Neural progenitor cell (in vitro differentiated cells): ENCODE results near the gene LCE1C. TPM values are rescaled to one million over a fixed set of nuclear protein-coding genes. Genes with fewer than 3 reads are reported as not detected.

Experiments used
- DNase-seq: peaks from one replicate; pipeline ENCODE4 v3.0.0-alpha.2; 2016; ENCODE audit warnings: low spot score
- H2AFZ ChIP-seq: fragments of 200-600 bp; sonication (generic); replicated peaks from 2 replicates; pipeline ENCODE4 v1.6.1; 2016; ENCODE audit warnings: antibody characterized with exemption
- H3F3A ChIP-seq: fragments of 200-600 bp; sonication (generic); 2 replicates; pipeline ENCODE4 v1.6.1; 2016; ENCODE audit warnings: antibody characterized with exemption, low read depth
- H3K27ac ChIP-seq: fragments of 200-600 bp; sonication (generic); 2 replicates; pipeline ENCODE4 v1.5.1; 2016; ENCODE audit warnings: mild to moderate bottlenecking
- H3K27me3 ChIP-seq: fragments of 200-600 bp; sonication (generic); 2 replicates; pipeline ENCODE4 v1.6.1; 2016; ENCODE audit warnings: mild to moderate bottlenecking, moderate library complexity
- H3K36me3 ChIP-seq: fragments of 200-600 bp; sonication (generic); 2 replicates; pipeline ENCODE4 v1.5.1; 2016
- H3K4me1 ChIP-seq: fragments of 200-600 bp; sonication (generic); 2 replicates; pipeline ENCODE4 v1.6.1; 2016; ENCODE audit warnings: mixed run types
- H3K4me2 ChIP-seq: fragments of 200-600 bp; sonication (generic); 2 replicates; pipeline ENCODE4 v1.6.1; 2016
- H3K4me3 ChIP-seq: fragments of 200-600 bp; sonication (generic); 2 replicates; pipeline ENCODE4 v1.5.1; 2016
- H3K79me2 ChIP-seq: fragments of 200-600 bp; sonication (generic); 2 replicates; pipeline ENCODE4 v1.6.1; 2016; ENCODE audit warnings: low read depth
- H3K9ac ChIP-seq: fragments of 200-600 bp; sonication (generic); 2 replicates; pipeline ENCODE4 v1.6.1; 2016
- H3K9me3 ChIP-seq: fragments of 200-600 bp; sonication (generic); 2 replicates; pipeline ENCODE4 v1.5.1; 2016; ENCODE audit warnings: low read depth
- H4K20me1 ChIP-seq: fragments of 200-600 bp; sonication (generic); 2 replicates; pipeline ENCODE4 v1.6.1; 2016; ENCODE audit warnings: low read depth
- H3K27ac Mint-ChIP-seq: 3 replicates; pipeline ENCODE4 v1.8.0; 2021; ENCODE audit warnings: mixed read lengths
- H3K27me3 Mint-ChIP-seq: 2 replicates; pipeline ENCODE4 v1.8.0; 2022; ENCODE audit warnings: low read depth, mild to moderate bottlenecking, inconsistent platforms, moderate library complexity, mixed read lengths; ENCODE audit not compliant: insufficient read depth
- H3K36me3 Mint-ChIP-seq: 3 replicates; pipeline ENCODE4 v1.8.0; 2021; ENCODE audit warnings: mixed read lengths
- H3K4me1 Mint-ChIP-seq: 3 replicates; pipeline ENCODE4 v1.8.0; 2021; ENCODE audit warnings: mixed read lengths
- H3K4me3 Mint-ChIP-seq: 3 replicates; pipeline ENCODE4 v1.8.0; 2021; ENCODE audit warnings: mild to moderate bottlenecking, moderate library complexity, mixed read lengths
- H3K9me3 Mint-ChIP-seq: 3 replicates; pipeline ENCODE4 v1.8.0; 2020; ENCODE audit warnings: mixed read lengths
- EZH2 ChIP-seq: fragments of 200-600 bp; sonication (generic); IDR thresholded peaks from 2 replicates; pipeline ENCODE4 v1.6.1; 2017; ENCODE audit warnings: antibody characterized with exemption, mild to moderate bottlenecking, moderate library complexity
- EZH2phosphoT487 ChIP-seq: fragments of 200-600 bp; sonication (generic); IDR thresholded peaks from 2 replicates; pipeline ENCODE4 v1.6.1; 2017; ENCODE audit warnings: antibody characterized with exemption
- total RNA-seq: library from RNA; depleted of rRNA; stranded (reverse); fragments of >200 nt; gene quantifications from 2 replicates; pipeline ENCODE4 v1.2.3, GENCODE V29; 2015; ENCODE audit warnings: low replicate concordance
- TF ChIP-seq, protein P1 (sequence below): fragments of 200-600 bp; sonication (generic); IDR thresholded peaks from 2 replicates; pipeline ENCODE4 v1.5.1; 2017; ENCODE audit warnings: antibody characterized with exemption, mild to moderate bottlenecking

Gene LCE1C
- total RNA-seq, 1 donor from 2014 or later: not detected

DNA sequence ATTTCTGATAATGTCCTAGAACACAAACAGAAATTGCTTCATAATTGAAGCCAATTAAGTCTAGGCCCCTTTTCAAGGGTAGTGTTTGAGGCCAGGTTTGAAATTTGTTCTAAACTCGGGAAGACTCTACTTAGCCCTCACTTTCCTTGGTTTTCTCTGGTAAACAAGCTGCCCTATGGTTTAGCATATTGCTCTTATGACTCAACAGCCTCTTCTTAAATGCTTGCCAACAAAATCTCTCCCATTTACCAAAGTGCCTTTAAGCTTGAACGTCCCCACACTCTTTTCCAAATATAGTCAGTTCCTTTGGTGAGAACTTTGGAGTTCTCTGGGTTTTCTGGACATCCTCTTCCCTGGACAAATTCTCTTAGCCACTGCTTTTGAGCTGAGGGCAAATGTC lies 30.4 kb upstream of the LCE1C start:
- H3K4me1 ChIP-seq: no peaks in the 10 kb centered on the region
- no peak overlapping the region for H3K4me3 ChIP-seq
- no peaks in the 10 kb centered on the region for H4K20me1 ChIP-seq
- Mint-ChIP-seq H3K4me3 (no peak overlapping the region), H3K36me3 (no peaks in the 10 kb centered on the region), H3K4me1 (no peaks in the 10 kb centered on the region), H3K9me3 (peaks cover 6% of the 10 kb centered on the region), H3K27ac (no peak overlapping the region), H3K27me3 (no peaks in the 10 kb centered on the region)
- H3K79me2 ChIP-seq: no peaks in the 10 kb centered on the region
- H3K36me3 ChIP-seq: no peaks in the 10 kb centered on the region
- no peaks in the 10 kb centered on the region for H3F3A ChIP-seq
- TF ChIP-seq EZH2phosphoT487 (no peak), EZH2 (no peak)
- TF ChIP-seq, protein P1, sequence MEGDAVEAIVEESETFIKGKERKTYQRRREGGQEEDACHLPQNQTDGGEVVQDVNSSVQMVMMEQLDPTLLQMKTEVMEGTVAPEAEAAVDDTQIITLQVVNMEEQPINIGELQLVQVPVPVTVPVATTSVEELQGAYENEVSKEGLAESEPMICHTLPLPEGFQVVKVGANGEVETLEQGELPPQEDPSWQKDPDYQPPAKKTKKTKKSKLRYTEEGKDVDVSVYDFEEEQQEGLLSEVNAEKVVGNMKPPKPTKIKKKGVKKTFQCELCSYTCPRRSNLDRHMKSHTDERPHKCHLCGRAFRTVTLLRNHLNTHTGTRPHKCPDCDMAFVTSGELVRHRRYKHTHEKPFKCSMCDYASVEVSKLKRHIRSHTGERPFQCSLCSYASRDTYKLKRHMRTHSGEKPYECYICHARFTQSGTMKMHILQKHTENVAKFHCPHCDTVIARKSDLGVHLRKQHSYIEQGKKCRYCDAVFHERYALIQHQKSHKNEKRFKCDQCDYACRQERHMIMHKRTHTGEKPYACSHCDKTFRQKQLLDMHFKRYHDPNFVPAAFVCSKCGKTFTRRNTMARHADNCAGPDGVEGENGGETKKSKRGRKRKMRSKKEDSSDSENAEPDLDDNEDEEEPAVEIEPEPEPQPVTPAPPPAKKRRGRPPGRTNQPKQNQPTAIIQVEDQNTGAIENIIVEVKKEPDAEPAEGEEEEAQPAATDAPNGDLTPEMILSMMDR: no peak
- H3K9ac ChIP-seq: no peak overlapping the region
- H3K27me3 ChIP-seq: no peaks in the 10 kb centered on the region
- no peak overlapping the region for H3K27ac ChIP-seq
- H3K9me3 ChIP-seq: no peaks in the 10 kb centered on the region
- H3K4me2 ChIP-seq: no peak overlapping the region
- DNase-seq: no peak
- H2AFZ ChIP-seq: no peak overlapping the region

DNA sequence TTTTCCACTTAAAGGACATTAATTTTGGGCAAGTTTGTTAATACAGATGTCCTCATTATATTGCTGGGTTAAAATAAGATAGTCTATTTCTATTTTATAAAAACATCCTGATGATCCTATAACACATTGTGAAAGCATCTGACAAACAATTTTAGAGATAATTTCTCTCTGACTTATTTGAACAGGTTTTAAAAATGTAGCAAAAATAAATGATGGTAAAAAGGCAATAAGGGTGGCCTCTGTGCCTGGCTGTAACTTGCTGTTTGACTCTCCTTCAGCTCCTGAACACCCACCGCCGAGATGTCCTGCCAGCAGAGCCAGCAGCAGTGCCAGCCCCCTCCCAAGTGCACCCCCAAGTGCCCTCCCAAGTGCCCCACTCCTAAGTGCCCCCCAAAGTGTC lies 20.7 kb upstream of the LCE1C start, which contains the start of gene LCE1A:
LCE1A (plus strand) TSS at position 301 of the 400 bp plus-strand sequence; CDS start at position 301, 0 bp downstream.
- Mint-ChIP-seq H3K4me1 (no peaks in the 10 kb centered on the region), H3K4me3 (no peak within 1 kb of the TSS), H3K36me3 (no peaks in the 10 kb centered on the region), H3K27me3 (no peaks in the 10 kb centered on the region), H3K27ac (no peak within 1 kb of the TSS), H3K9me3 (peaks cover 12% of the 10 kb centered on the region)
- Histone ChIP-seq H3F3A (no peaks in the 10 kb centered on the region), H3K9ac (no peak within 1 kb of the TSS), H3K27ac (no peak within 1 kb of the TSS), H2AFZ (no peak within 1 kb of the TSS), H3K27me3 (no peaks in the 10 kb centered on the region), H4K20me1 (no peaks in the 10 kb centered on the region), H3K36me3 (no peaks in the 10 kb centered on the region), H3K9me3 (peaks cover 17% of the 10 kb centered on the region), H3K4me3 (no peak within 1 kb of the TSS), H3K79me2 (no peaks in the 10 kb centered on the region), H3K4me1 (no peaks in the 10 kb centered on the region), H3K4me2 (no peak within 1 kb of the TSS)
- TF ChIP-seq EZH2 (no peak), EZH2phosphoT487 (no peak)
- TF ChIP-seq, protein P1: no peak
- DNase-seq: no peak

DNA sequence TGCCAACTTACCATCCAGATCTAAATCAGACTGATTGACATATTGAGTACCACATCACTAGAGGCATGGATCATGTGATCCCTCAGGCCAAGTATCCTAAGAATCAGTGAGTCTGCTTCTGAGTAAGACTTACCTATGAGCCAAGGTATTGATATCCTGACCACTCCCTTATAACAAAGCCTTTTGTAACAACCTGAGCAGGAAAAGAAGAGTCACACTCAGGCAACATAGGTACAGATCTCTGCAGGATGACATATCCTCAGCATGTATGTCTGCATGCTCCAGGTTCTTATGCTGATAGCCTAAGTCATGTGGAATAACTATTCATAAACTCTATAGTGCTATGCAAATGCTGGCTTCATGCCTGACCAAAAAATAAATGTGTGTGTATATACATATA lies 18.5 kb upstream of the LCE1C start:
- no peak overlapping the region for H3K27ac Mint-ChIP-seq
- no peaks in the 10 kb centered on the region for H3K27me3 Mint-ChIP-seq
- Histone ChIP-seq H3K36me3 (no peaks in the 10 kb centered on the region), H3K9ac (no peak overlapping the region), H3K4me2 (no peak overlapping the region), H3K27me3 (no peaks in the 10 kb centered on the region), H3F3A (no peaks in the 10 kb centered on the region), H3K4me1 (no peaks in the 10 kb centered on the region), H3K27ac (no peak overlapping the region), H3K9me3 (peaks cover 24% of the 10 kb centered on the region), H3K4me3 (no peak overlapping the region), H4K20me1 (no peaks in the 10 kb centered on the region), H2AFZ (no peak overlapping the region), H3K79me2 (no peaks in the 10 kb centered on the region)
- no peak overlapping the region for H3K4me3 Mint-ChIP-seq
- no peak for DNase-seq
- peaks cover 6% of the 10 kb centered on the region for H3K9me3 Mint-ChIP-seq
- no peaks in the 10 kb centered on the region for H3K36me3 Mint-ChIP-seq
- TF ChIP-seq EZH2phosphoT487 (no peak), EZH2 (no peak)
- TF ChIP-seq, protein P1: no peak
- H3K4me1 Mint-ChIP-seq: no peaks in the 10 kb centered on the region
